ENCODE measurements around the gene SPANXA2. TPM values are rescaled to one million over a fixed set of nuclear protein-coding genes. Genes with fewer than 3 reads are reported as not detected.

SPANXA2 gene
- total RNA-seq, 1 experiment from 2014 or later = not detected

DNA sequence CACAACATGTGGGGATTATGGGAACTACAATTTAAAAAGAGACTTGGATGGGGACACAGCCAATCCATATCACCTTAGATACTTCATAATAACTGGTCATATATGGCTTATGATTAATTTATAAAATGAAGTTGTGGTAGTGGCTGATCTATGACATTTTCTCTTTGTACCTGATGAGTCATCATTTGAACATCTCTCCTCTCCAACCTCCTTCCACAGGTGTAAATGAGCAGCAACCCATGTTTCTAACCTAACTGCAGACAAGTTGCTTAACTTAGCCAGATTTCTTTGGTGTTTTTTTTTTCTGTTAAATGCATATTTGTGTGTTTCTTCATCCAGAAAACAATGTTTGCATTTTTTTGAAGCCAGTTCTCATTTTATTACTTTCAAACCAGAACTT is 42.6 kb downstream of the SPANXA2 start:
- no peak overlapping the region for H3K4me3 ChIP-seq (ENCODE audit: low read depth, low read length, poor library complexity, severe bottlenecking)
- H3K27me3 ChIP-seq (replicated peaks; ENCODE audit: insufficient read depth, low read depth, low read length, poor library complexity) = no peaks in the 10 kb centered on the region
- CTCF ChIA-PET = no interaction called here
- no peak overlapping the region for H3K27ac ChIP-seq (ENCODE audit: low read depth, low read length, poor library complexity, severe bottlenecking)
- no peaks in the 10 kb centered on the region for H3K4me1 ChIP-seq (ENCODE audit: insufficient read depth, low read length, poor library complexity, severe bottlenecking)
- H3K36me3 ChIP-seq (ENCODE audit: insufficient read depth, low read length, poor library complexity, severe bottlenecking) = no peaks in the 10 kb centered on the region
- peaks cover 11% of the 10 kb centered on the region for H3K9me3 ChIP-seq (ENCODE audit: low read depth, low read length, poor library complexity, severe bottlenecking)
- BruUV-seq (replicated peaks) = no TSS peak
- DNase-seq (ENCODE audit: low spot score) = no peak
- TF ChIP-seq, protein P1, sequence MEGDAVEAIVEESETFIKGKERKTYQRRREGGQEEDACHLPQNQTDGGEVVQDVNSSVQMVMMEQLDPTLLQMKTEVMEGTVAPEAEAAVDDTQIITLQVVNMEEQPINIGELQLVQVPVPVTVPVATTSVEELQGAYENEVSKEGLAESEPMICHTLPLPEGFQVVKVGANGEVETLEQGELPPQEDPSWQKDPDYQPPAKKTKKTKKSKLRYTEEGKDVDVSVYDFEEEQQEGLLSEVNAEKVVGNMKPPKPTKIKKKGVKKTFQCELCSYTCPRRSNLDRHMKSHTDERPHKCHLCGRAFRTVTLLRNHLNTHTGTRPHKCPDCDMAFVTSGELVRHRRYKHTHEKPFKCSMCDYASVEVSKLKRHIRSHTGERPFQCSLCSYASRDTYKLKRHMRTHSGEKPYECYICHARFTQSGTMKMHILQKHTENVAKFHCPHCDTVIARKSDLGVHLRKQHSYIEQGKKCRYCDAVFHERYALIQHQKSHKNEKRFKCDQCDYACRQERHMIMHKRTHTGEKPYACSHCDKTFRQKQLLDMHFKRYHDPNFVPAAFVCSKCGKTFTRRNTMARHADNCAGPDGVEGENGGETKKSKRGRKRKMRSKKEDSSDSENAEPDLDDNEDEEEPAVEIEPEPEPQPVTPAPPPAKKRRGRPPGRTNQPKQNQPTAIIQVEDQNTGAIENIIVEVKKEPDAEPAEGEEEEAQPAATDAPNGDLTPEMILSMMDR (conservative IDR thresholded peaks at IDR 0.05; ENCODE audit: low read depth, low read length) = no peak
- TF ChIP-seq EZH2 (IDR thresholded peaks at IDR 0.05; ENCODE audit: borderline replicate concordance, low read depth, low read length, poor library complexity, severe bottlenecking) = no peak
- intact Hi-C loops (cut with micrococcal nuclease; ENCODE audit: unreplicated experiment) = no loop called here
- POLR2A ChIA-PET (ENCODE audit: low non-redundant PET) = no interaction called here

DNA sequence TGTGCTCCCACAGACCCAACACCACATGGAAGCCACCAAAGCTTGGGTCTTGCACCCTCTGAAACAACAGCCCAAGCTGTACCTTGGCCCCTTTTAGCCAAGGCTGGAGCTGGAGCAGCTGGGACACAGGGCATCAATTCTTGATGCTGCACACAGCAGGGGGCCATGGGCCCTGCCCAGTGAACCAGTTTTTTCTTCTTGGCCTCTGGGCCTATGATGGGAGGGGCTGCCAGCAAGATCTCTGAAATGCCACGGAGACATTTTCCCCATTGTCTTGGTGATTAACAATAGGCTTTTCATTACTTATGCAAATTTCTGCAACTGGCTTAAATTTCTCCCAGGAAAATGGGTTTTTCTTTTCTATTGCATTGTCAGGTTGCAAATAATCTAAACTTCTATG is 49.0 kb downstream of the SPANXA2 start:
- Histone ChIP-seq H3K4me3 (ENCODE audit: low read depth, low read length, poor library complexity, severe bottlenecking) (no peak overlapping the region), H3K27me3 (replicated peaks; ENCODE audit: insufficient read depth, low read depth, low read length, poor library complexity) (no peaks in the 10 kb centered on the region), H3K36me3 (ENCODE audit: insufficient read depth, low read length, poor library complexity, severe bottlenecking) (no peaks in the 10 kb centered on the region), H3K9me3 (ENCODE audit: low read depth, low read length, poor library complexity, severe bottlenecking) (no peaks in the 10 kb centered on the region), H3K4me1 (ENCODE audit: insufficient read depth, low read length, poor library complexity, severe bottlenecking) (no peaks in the 10 kb centered on the region), H3K27ac (ENCODE audit: low read depth, low read length, poor library complexity, severe bottlenecking) (no peak overlapping the region)
- POLR2A ChIA-PET (ENCODE audit: low non-redundant PET) = no interaction called here
- no TSS peak for BruUV-seq (replicated peaks)
- CTCF ChIA-PET = no interaction called here
- TF ChIP-seq EZH2 (IDR thresholded peaks at IDR 0.05; ENCODE audit: borderline replicate concordance, low read depth, low read length, poor library complexity, severe bottlenecking) = no peak
- TF ChIP-seq, protein P1 (conservative IDR thresholded peaks at IDR 0.05; ENCODE audit: low read depth, low read length) = no peak
- no peak for DNase-seq (ENCODE audit: low spot score)
- intact Hi-C loops (cut with micrococcal nuclease; ENCODE audit: unreplicated experiment) = no loop called here

Other genes starting within 250 kb of the SPANXA2 start
- gene SPANXA1, start 5.0 kb upstream of the SPANXA2 start, total RNA-seq (2021) = not detected in 2 replicates
- not detected in 2 replicates for gene SPANXD, start 109.0 kb downstream of the SPANXA2 start, total RNA-seq (2021)
- gene MAGEC3, start 248.6 kb downstream of the SPANXA2 start, total RNA-seq (2021) = not detected in 2 replicates